Keratinocyte (primary cell): ENCODE results near the gene GFRA4. TPM values are rescaled to one million over a fixed set of nuclear protein-coding genes. Genes with fewer than 3 reads are reported as not detected.

Source experiments
- DNase-seq: peaks from one replicate; pipeline ENCODE4 v3.0.0-alpha.2; 2011; ENCODE audit warnings: low read depth, missing footprints, low spot score
- FAIRE-seq: peaks from 2 replicates; lab custom pipeline; 2011; peaks lifted over from hg19 to GRCh38; lab: Jason Lieb, UNC
- H2AFZ ChIP-seq: 2 replicates; pipeline ENCODE4 v1.6.0; 2012; ENCODE audit warnings: low read length, control low read depth, inconsistent platforms; ENCODE audit not compliant: control insufficient read depth
- H3K27ac ChIP-seq: 2 replicates; pipeline ENCODE4 v1.5.1; 2011; ENCODE audit warnings: low read length; ENCODE audit not compliant: control insufficient read depth, insufficient read depth
- H3K27me3 ChIP-seq: 3 replicates; pipeline ENCODE4 v1.6.0; 2011; ENCODE audit warnings: low read length; ENCODE audit not compliant: control insufficient read depth, insufficient read depth; ENCODE audit errors: extremely low read depth
- H3K36me3 ChIP-seq, 2 experiments: 2 replicates in 1 of 2; 3 replicates in 1 of 2; pipeline ENCODE4 v1.5.1; 2011; ENCODE audit warnings: low read length in 2 of 2, mild to moderate bottlenecking in 1 of 2; ENCODE audit not compliant: control insufficient read depth in 2 of 2, insufficient read depth in 2 of 2; ENCODE audit errors: extremely low read depth in 1 of 2
- H3K4me1 ChIP-seq: 3 replicates; pipeline ENCODE4 v1.5.1; 2011; ENCODE audit warnings: low read length; ENCODE audit not compliant: control insufficient read depth, insufficient read depth; ENCODE audit errors: extremely low read depth
- H3K4me2 ChIP-seq: 3 replicates; pipeline ENCODE4 v1.6.0; 2011; ENCODE audit warnings: low read depth, low read length; ENCODE audit not compliant: control insufficient read depth, insufficient read depth; ENCODE audit errors: extremely low read depth
- H3K4me3 ChIP-seq, 3 experiments: fragments of 200-600 bp in 1 of 3; sonication (generic) in 1 of 3; 2 replicates in 2 of 3; 3 replicates in 1 of 3; pipeline ENCODE4 v1.5.1; 2011 to 2016; ENCODE audit warnings: low read length in 3 of 3, mild to moderate bottlenecking in 3 of 3, control low read depth in 2 of 3, inconsistent platforms in 1 of 3, low read depth in 1 of 3, mixed read lengths in 1 of 3, mixed run types in 1 of 3, moderate library complexity in 1 of 3; ENCODE audit not compliant: control insufficient read depth in 2 of 3, insufficient read depth in 2 of 3; ENCODE audit errors: extremely low read depth in 1 of 3
- H3K79me2 ChIP-seq: 2 replicates; pipeline ENCODE4 v1.6.0; 2012; ENCODE audit warnings: low read length; ENCODE audit not compliant: control insufficient read depth, insufficient read depth
- H3K9ac ChIP-seq: 3 replicates; pipeline ENCODE4 v1.6.0; 2011; ENCODE audit warnings: low read length; ENCODE audit not compliant: control insufficient read depth, insufficient read depth; ENCODE audit errors: extremely low read depth
- H3K9me1 ChIP-seq: 3 replicates; pipeline ENCODE4 v1.6.0; 2011; ENCODE audit warnings: low read length; ENCODE audit not compliant: control insufficient read depth, insufficient read depth; ENCODE audit errors: extremely low read depth
- H3K9me3 ChIP-seq: 2 replicates; pipeline ENCODE4 v1.5.1; 2012; ENCODE audit warnings: low read depth, low read length; ENCODE audit not compliant: control insufficient read depth
- H4K20me1 ChIP-seq: 3 replicates; pipeline ENCODE4 v1.6.0; 2011; ENCODE audit warnings: low read length; ENCODE audit not compliant: control insufficient read depth, insufficient read depth; ENCODE audit errors: extremely low read depth
- EZH2 ChIP-seq: IDR thresholded peaks from one replicate; pipeline ENCODE4 v1.6.1; 2012; ENCODE audit warnings: inconsistent platforms, mild to moderate bottlenecking, low read length, moderate library complexity
- dilution Hi-C: fragments of 300-500 bp; cut with MboI; formaldehyde crosslinking; loops from one replicate; pipeline ENCODE4 v1.7.0; 2020; ENCODE audit warnings: low sequenced_read_pairs; ENCODE audit not compliant: extremely low pct_ligation_motif_present
- polyA plus RNA-seq, 5 experiments: library from polyadenylated mRNA; depleted of rRNA in 3 of 5; stranded (reverse) in 3 of 5; stranded (forward) in 1 of 5; unstranded in 1 of 5; fragments of >200 nt; gene quantifications; 1 replicate in 1 of 5; 2 replicates in 3 of 5; 3 replicates in 1 of 5; pipeline versions ENCODE4 v1.2.1 to v1.2.3, GENCODE V29; 2011 to 2012; ENCODE audit warnings: missing spikeins in 2 of 5, low read depth in 1 of 5, low replicate concordance in 1 of 5
- TF ChIP-seq, protein P1 (sequence below), 3 experiments: IDR thresholded peaks in 1 of 3; conservative IDR thresholded peaks in 1 of 3; optimal IDR thresholded peaks in 1 of 3; 2 replicates in 2 of 3; 3 replicates in 1 of 3; pipeline versions ENCODE3 to v1.5.1; 2011; ENCODE audit warnings: low read length in 3 of 3, mild to moderate bottlenecking in 3 of 3, moderate library complexity in 2 of 3, control low read depth in 1 of 3, inconsistent platforms in 1 of 3; ENCODE audit not compliant: insufficient read depth in 2 of 3; ENCODE audit errors: extremely low read depth in 1 of 3

Gene GFRA4
- polyA plus RNA-seq, 1 donor (not counting 4 experiments of a cell fraction or from before 2014, with no cell fraction given) = not detected

DNA sequence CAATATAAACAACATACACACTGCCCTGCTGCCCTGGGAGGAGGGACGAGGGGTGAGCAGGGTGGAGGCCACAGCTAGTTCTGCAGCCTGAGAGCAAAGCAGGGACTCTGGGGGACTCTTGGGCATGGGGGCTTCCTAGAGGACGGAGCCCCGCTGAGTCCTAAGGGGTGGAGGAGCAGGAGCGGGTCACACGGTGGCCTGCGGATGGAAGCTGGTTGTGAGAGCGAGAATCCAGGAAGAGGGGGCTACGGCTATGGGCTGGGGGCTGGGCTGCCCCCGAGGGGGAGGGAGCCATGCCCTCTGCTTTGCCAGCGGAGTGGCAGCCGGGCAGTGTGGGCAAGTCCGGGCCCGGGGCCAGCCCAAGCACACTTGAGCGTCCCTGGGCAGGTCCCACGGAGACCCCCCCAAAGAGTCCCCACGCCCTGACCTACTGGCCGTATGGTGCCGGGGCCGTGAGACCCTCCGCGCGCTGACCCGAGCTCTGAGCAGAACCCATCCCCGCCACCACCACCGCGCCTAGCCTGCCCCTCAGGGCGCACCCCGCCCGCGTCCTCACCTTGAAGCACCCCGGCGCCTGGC lies 18.2 kb upstream of the GFRA4 start:
- FAIRE-seq (no peak), DNase-seq (no peak)
- no peak overlapping the region for H3K4me3 ChIP-seq
- H3K79me2 ChIP-seq = no peaks in the 10 kb centered on the region
- H3K9ac ChIP-seq = no peak overlapping the region
- no peaks in the 10 kb centered on the region for H4K20me1 ChIP-seq
- H2AFZ ChIP-seq = no peak overlapping the region
- peak; percentile 87 for TF ChIP-seq EZH2
- TF ChIP-seq, protein P1, sequence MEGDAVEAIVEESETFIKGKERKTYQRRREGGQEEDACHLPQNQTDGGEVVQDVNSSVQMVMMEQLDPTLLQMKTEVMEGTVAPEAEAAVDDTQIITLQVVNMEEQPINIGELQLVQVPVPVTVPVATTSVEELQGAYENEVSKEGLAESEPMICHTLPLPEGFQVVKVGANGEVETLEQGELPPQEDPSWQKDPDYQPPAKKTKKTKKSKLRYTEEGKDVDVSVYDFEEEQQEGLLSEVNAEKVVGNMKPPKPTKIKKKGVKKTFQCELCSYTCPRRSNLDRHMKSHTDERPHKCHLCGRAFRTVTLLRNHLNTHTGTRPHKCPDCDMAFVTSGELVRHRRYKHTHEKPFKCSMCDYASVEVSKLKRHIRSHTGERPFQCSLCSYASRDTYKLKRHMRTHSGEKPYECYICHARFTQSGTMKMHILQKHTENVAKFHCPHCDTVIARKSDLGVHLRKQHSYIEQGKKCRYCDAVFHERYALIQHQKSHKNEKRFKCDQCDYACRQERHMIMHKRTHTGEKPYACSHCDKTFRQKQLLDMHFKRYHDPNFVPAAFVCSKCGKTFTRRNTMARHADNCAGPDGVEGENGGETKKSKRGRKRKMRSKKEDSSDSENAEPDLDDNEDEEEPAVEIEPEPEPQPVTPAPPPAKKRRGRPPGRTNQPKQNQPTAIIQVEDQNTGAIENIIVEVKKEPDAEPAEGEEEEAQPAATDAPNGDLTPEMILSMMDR (optimal IDR thresholded peaks at IDR 0.05 in 1 of 3, IDR thresholded peaks at IDR 0.05 in 1 of 3, conservative IDR thresholded peaks at IDR 0.05 in 1 of 3; ENCODE audit: extremely low read depth in 1 of 3, insufficient read depth in 2 of 3, low read length in 3 of 3) = no peak
- H3K9me3 ChIP-seq = no peaks in the 10 kb centered on the region
- no peaks in the 10 kb centered on the region for H3K4me1 ChIP-seq
- no peaks in the 10 kb centered on the region for H3K9me1 ChIP-seq
- H3K36me3 ChIP-seq = no peaks in the 10 kb centered on the region
- peaks cover 49% of the 10 kb centered on the region for H3K27me3 ChIP-seq
- H3K27ac ChIP-seq = no peak overlapping the region
- dilution Hi-C loops = no loop called here
- H3K4me2 ChIP-seq = no peak overlapping the region

- no peak for FAIRE-seq
- H3K9me3 ChIP-seq = no peaks in the 10 kb centered on the region
- H3K9ac ChIP-seq = no peak overlapping the region
- no peak overlapping the region for H3K27ac ChIP-seq
- H3K9me1 ChIP-seq = no peaks in the 10 kb centered on the region
- TF ChIP-seq EZH2 = no peak
- TF ChIP-seq, protein P1 (optimal IDR thresholded peaks at IDR 0.05 in 1 of 3, IDR thresholded peaks at IDR 0.05 in 1 of 3, conservative IDR thresholded peaks at IDR 0.05 in 1 of 3; ENCODE audit: extremely low read depth in 1 of 3, insufficient read depth in 2 of 3, low read length in 3 of 3) = no peak
- no peak overlapping the region for H3K4me3 ChIP-seq
- dilution Hi-C loops = no loop called here
- H4K20me1 ChIP-seq = no peaks in the 10 kb centered on the region
- H3K79me2 ChIP-seq = no peaks in the 10 kb centered on the region
- H2AFZ ChIP-seq = no peak overlapping the region
- no peaks in the 10 kb centered on the region for H3K36me3 ChIP-seq
- peaks cover 55% of the 10 kb centered on the region for H3K27me3 ChIP-seq
- H3K4me1 ChIP-seq = no peaks in the 10 kb centered on the region
- no peak for DNase-seq
- no peak overlapping the region for H3K4me2 ChIP-seq
Measured at GRCh38 chr20:3680701-3681351, 17.6 kb upstream of the GFRA4 start.
